Measurements from ENCODE around the gene TMEM61. TPM values are rescaled to one million over a fixed set of nuclear protein-coding genes. Genes with fewer than 3 reads are reported as not detected.

TMEM61 gene
- total and polyA plus RNA-seq, 2 of the 8 experiments (the other 6 are each of a cell fraction or from before 2014, with no cell fraction given), result 0.54 to 1.4 TPM

DNA sequence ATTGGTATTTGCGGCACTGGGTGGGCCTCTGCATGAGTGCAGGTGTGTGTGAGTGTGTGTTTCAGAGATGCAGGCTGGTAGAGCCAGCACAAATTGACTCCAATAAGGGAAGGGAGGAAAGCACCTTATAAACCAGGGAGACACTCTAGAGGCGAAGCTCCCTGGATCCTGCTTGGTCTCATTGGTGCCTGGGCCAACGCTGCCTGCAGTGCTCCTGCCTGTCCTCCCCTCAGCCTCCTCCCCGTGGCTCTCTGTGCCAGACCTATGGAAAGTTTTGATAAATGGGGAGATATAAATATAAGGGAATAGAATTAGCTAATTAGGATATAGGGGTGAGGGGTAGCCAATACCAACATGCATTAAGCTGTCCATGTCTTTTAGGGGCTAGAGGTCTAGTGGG, 20.9 kb downstream of the TMEM61 start:
- Histone ChIP-seq H3K79me1 (ENCODE audit: low read depth, low read length) (no peaks in the 10 kb centered on the region), H3K79me2 (ENCODE audit: control insufficient read depth in 1 of 2, insufficient read depth in 2 of 2, low read length in 2 of 2) (no peaks in the 10 kb centered on the region; a peak in 1 of 4 replicates), H2BK120ac (replicated peaks; ENCODE audit: low read depth, low read length) (no peak overlapping the region), H3K23ac (ENCODE audit: insufficient read length) (no peak overlapping the region), H2BK15ac (ENCODE audit: low read length) (no peak overlapping the region), H3K56ac (replicated peaks; ENCODE audit: insufficient read length, low read depth, low read length) (no peak overlapping the region), H3K36me3 (ENCODE audit: control insufficient read depth in 2 of 4, insufficient read depth in 4 of 4, low read length in 3 of 4) (no peaks in the 10 kb centered on the region), H3K9me3 (ENCODE audit: insufficient read depth in 2 of 2, low read depth in 1 of 2, low read length in 1 of 2) (no peaks in the 10 kb centered on the region), H3K23me2 (ENCODE audit: low read depth, low read length) (peaks cover 11% of the 10 kb centered on the region; the same call in 1 of the 2 replicates), H3K14ac (ENCODE audit: insufficient read length) (no peak overlapping the region), H2AK5ac (ENCODE audit: low read depth, low read length) (no peak overlapping the region), H3K27ac (ENCODE audit: low read depth, low read length) (no peak overlapping the region), H4K91ac (replicated peaks; ENCODE audit: insufficient read length, low read length) (no peak overlapping the region), H2BK20ac (ENCODE audit: low read length) (no peak overlapping the region), H4K5ac (ENCODE audit: insufficient read length, low read depth, low read length) (no peak overlapping the region), H3K4me2 (ENCODE audit: insufficient read depth in 1 of 2, low read depth in 2 of 2, low read length in 2 of 2) (no peak overlapping the region), H2BK12ac (ENCODE audit: low read depth, low read length) (no peak overlapping the region), H3K9ac (replicated peaks in 1 of 4; ENCODE audit: extremely low read depth in 1 of 4, low read depth in 3 of 4, low read length in 3 of 4) (no peak overlapping the region), H3K27me3 (replicated peaks in 1 of 4; ENCODE audit: control insufficient read depth in 3 of 4, extremely low read depth in 1 of 4, insufficient read depth in 3 of 4, low read length in 3 of 4) (peaks cover 4 to 58% (median 42%) of the 10 kb centered on the region in 4 experiments), H3K4ac (replicated peaks; ENCODE audit: insufficient read length, low read depth, low read length) (no peak overlapping the region), H4K20me1 (replicated peaks in 1 of 2; ENCODE audit: control insufficient read depth in 1 of 2, insufficient read depth in 2 of 2, low read length in 2 of 2) (peaks cover 0 to 4% of the 10 kb centered on the region in 2 experiments), H2BK5ac (ENCODE audit: low read depth, low read length) (no peak overlapping the region), H4K8ac (ENCODE audit: extremely low read depth, insufficient read depth, low read length) (no peak overlapping the region), H3K4me1 (replicated peaks in 1 of 4; ENCODE audit: control insufficient read depth in 3 of 4, insufficient read depth in 4 of 4, low read length in 3 of 4) (peaks cover 0 to 9% (median 8%) of the 10 kb centered on the region in 4 experiments; a peak in 6 of 7 replicates), H3K4me3 (ENCODE audit: extremely low read depth in 1 of 4, insufficient read depth in 2 of 4, low read depth in 3 of 4, low read length in 4 of 4) (no peak overlapping the region), H2AFZ (ENCODE audit: low read length) (no peak overlapping the region), H3K18ac (ENCODE audit: extremely low read depth, low read length) (no peak overlapping the region)
- WGBS, 2 experiments (ENCODE audit: extremely low coverage in 1 of 2, insufficient coverage in 1 of 2, insufficient read length in 1 of 2, insufficient replicate concordance in 2 of 2, low coverage in 1 of 2, low lambda C conversion rate in 2 of 2, missing lambda C conversion rate in 1 of 2), result 93% methylated on average over 4 of the region's 4 CpGs; no CpG with 5 or more reads in 1 of the 2 experiments
- ChIA-PET CTCF (ENCODE audit: partially characterized antibody) (interaction anchor here (0.9 to 11.0 kb wide), 8 partner anchors 9 to 589 kb away, joined by 3 to 511 read pairs (median 4); no protein-coding TSS in a partner anchor), POLR2A (ENCODE audit: partially characterized antibody) (interaction anchor here (1.1 kb wide), 1 partner anchor 8 kb away, joined by 3 read pairs; no protein-coding TSS in a partner anchor)
- FAIRE-seq, result no peak
- TF ChIP-seq CTCF (IDR thresholded peaks at IDR 0.05; ENCODE audit: control extremely low read depth in 1 of 3, insufficient read depth in 1 of 3, low read depth in 1 of 3, low read length in 3 of 3), result no peak
- no peak for TF ChIP-seq TBP (IDR thresholded peaks at IDR 0.05; ENCODE audit: low read depth, low read length)
- no peak for TF ChIP-seq CBX8 (IDR thresholded peaks at IDR 0.05; ENCODE audit: borderline replicate concordance, low read depth, low read length)
- TF ChIP-seq SRF (IDR thresholded peaks at IDR 0.05; ENCODE audit: low read depth, low read length), result no peak
- no peak for TF ChIP-seq SIRT6 (IDR thresholded peaks at IDR 0.05; ENCODE audit: low read length)
- TF ChIP-seq CTBP2 (IDR thresholded peaks at IDR 0.05; ENCODE audit: borderline replicate concordance, insufficient read depth, insufficient read length, low read length), result no peak
- no peak for TF ChIP-seq SUZ12 (IDR thresholded peaks at IDR 0.05; ENCODE audit: low read length)
- TF ChIP-seq BRCA1 (IDR thresholded peaks at IDR 0.05; ENCODE audit: low read depth, low read length), result no peak
- no peak for TF ChIP-seq NRF1 (IDR thresholded peaks at IDR 0.05; ENCODE audit: low read depth, low read length)
- no peak for TF ChIP-seq BCL11A (IDR thresholded peaks at IDR 0.05; ENCODE audit: low read depth in 2 of 2, low read length in 2 of 2)
- no peak for DNase-seq (ENCODE audit: low read depth in 1 of 2, low spot score in 2 of 2)

Data from H1 (cell line).